BJ (cell line): ENCODE results near the gene CAD. TPM values are rescaled to one million over a fixed set of nuclear protein-coding genes. Genes with fewer than 3 reads are reported as not detected.
A peak's percentile ranks its signal among the peaks of the same experiment; 100 is the strongest.
"Not testable (repeated sequence)": the region's sequence is repeated elsewhere in the genome, so short reads cannot be mapped to it uniquely, and the experiment has no call there.

Source experiments
- CTCF ChIA-PET: fragments of 350-600 bp; formaldehyde crosslinking; extraction: SDS; loops from one replicate; lab custom pipeline; 2021; ENCODE audit warnings: antibody characterized with exemption, inconsistent platforms; lab: Yijun Ruan, JAX
- POLR2A ChIA-PET: fragments of 300-600 bp; sonication (Branson Sonifier 250); formaldehyde crosslinking; extraction: SDS; loops from one replicate; lab custom pipeline; 2021; ENCODE audit warnings: antibody characterized with exemption; lab: Charles Lee
- DNase-seq: peaks from one replicate; pipeline ENCODE4 v3.0.0-alpha.2; 2011; ENCODE audit warnings: low read depth
- H3K27me3 ChIP-seq: 2 replicates; pipeline ENCODE4 v1.6.0; 2011; ENCODE audit warnings: low read length; ENCODE audit not compliant: control insufficient read depth, insufficient read depth
- H3K36me3 ChIP-seq: 2 replicates; pipeline ENCODE4 v1.5.1; 2011; ENCODE audit warnings: low read length; ENCODE audit not compliant: control insufficient read depth, insufficient read depth
- H3K4me3 ChIP-seq: 2 replicates; pipeline ENCODE4 v1.5.1; 2011; ENCODE audit warnings: low read depth, mild to moderate bottlenecking, control low read depth, low read length
- CTCF ChIP-seq: IDR thresholded peaks from 2 replicates; pipeline ENCODE4 v1.5.1; 2011; ENCODE audit warnings: low read depth, mild to moderate bottlenecking, control low read depth, inconsistent platforms, low read length, moderate library complexity; ENCODE audit not compliant: insufficient read depth
- polyA plus RNA-seq: library from polyadenylated mRNA; depleted of rRNA; stranded (reverse); fragments of >200 nt; gene quantifications from 2 replicates; pipeline ENCODE4 v1.2.3, GENCODE V29; 2011

CAD gene
- polyA plus RNA-seq, 1 experiment = 26.6 TPM

- Histone ChIP-seq H3K4me3 (no peak overlapping the region), H3K27me3 (no peaks in the 10 kb centered on the region; the same call in 1 of the 2 replicates), H3K36me3 (no peaks in the 10 kb centered on the region)
- no peak for DNase-seq
- ChIA-PET POLR2A (interaction anchor here (0.6 kb wide), 1 partner anchor 112 kb away, joined by 3 read pairs; no protein-coding TSS in a partner anchor), CTCF (interaction anchor here (0.7 to 3.3 kb wide), 21 partner anchors 13 to 225 kb away, joined by 3 to 38 read pairs (median 5); partner anchors contain the start of genes ABHD1, CGREF1, KHK and PRR30)
- peak; percentile 74 for TF ChIP-seq CTCF
Measured at GRCh38 chr2:27191070-27191829, 25.9 kb upstream of the CAD start.

DNA sequence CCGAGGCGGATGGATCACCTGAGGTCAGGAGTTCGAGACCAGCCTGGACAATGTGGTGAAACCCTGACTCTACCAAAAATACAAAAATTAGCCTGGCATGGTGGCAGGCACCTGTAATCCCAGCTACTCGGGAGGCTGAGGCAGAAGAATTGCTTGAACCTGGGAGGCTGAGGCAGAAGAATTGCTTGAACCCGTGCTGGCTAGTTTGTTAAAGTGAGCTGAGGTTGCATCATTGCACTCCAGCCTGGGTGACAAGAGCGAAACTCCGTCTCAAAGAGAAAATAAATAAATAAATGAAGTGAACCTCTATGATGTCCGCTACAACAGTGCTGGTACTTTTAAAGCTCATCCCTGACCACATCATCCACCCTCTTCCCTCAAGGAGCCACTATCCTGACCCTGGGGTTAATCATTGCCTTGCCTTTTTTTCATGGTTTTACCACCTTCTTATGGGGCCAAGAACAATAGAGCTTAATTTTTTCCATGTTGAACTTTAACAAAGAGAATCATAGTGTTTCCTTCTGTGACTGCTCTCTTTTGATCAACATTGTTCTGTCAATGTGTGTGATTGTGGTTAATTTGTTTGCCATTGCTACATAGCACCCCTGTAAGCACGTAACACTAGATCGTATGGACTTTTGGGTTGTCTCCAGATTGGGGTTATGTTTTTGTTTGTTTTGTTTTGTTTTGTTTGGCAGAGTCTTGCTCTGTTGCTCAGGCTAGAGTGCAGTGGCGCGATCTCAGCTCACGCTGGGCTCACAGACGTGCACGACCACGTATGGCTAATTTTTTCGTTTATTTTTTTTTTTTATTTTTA is 22.4 kb upstream of the CAD start:
- H3K36me3 ChIP-seq = no peaks in the 10 kb centered on the region
- ChIA-PET POLR2A (interaction anchor here (0.6 kb wide), 1 partner anchor 114 kb away, joined by 4 read pairs; no protein-coding TSS in a partner anchor), CTCF (interaction anchor here (0.6 to 1.5 kb wide), 4 partner anchors 9 to 97 kb away, joined by 3 to 4 read pairs (median 3); no protein-coding TSS in a partner anchor)
- no peaks in the 10 kb centered on the region; the same call in 1 of the 2 replicates for H3K27me3 ChIP-seq
- DNase-seq = no peak
- no peak for TF ChIP-seq CTCF
- no peak overlapping the region for H3K4me3 ChIP-seq

- CTCF ChIA-PET, H3K4me3 ChIP-seq, H3K36me3 ChIP-seq, POLR2A ChIA-PET, DNase-seq, H3K27me3 ChIP-seq: not testable (repeated sequence)
Measured at GRCh38 chr2:27195799-27196198, 21.4 kb upstream of the CAD start.

DNA sequence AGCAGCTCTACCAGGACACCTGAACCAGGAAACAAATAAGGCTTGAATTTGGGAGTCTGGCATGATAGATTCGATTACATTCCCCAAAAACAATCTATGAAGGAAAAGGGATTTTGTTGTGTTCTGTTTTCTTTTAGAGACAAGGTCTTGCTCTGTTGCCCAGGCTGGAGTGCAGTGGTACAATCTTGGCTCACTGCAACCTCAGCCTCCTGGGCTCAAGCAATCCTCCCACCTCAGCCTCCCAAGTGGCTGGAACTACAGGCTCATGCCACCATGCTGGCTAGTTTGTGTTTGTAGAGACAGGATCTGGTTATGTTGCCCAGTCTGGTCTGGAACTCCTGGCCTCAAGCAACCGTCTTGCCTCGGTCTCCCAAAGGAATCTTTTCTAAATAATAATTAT is 19.1 kb upstream of the CAD start:
- H3K27me3 ChIP-seq, H3K4me3 ChIP-seq, CTCF ChIA-PET, DNase-seq, H3K36me3 ChIP-seq, POLR2A ChIA-PET: not testable (repeated sequence)

GRCh38 chr2:27198627-27199026 is 18.5 kb upstream of the CAD start:
- POLR2A ChIA-PET = no interaction called here

More at GRCh38 chr2:27198627-27199026, 18.5 kb upstream of the CAD start:
- Histone ChIP-seq H3K36me3 (peaks cover 10% of the 10 kb centered on the region), H3K27me3 (no peaks in the 10 kb centered on the region), H3K4me3 (no peak overlapping the region)
- no peak for DNase-seq
- CTCF ChIA-PET = no interaction called here
- no peak for TF ChIP-seq CTCF
